Natural killer cell (primary cell): Measurements from ENCODE around the gene UMPS. TPM values are rescaled to one million over a fixed set of nuclear protein-coding genes. Genes with fewer than 3 reads are reported as not detected.

Experiments used
- ATAC-seq, 3 donors: fragments of 150-1000 bp in 2 of 3; fragments of 200-7000 bp in 1 of 3; cut with Tn5 transposase; 1 replicate in 1 of 3; 2 replicates in 2 of 3; pipeline ENCODE4 v1.10.0; 2021; ENCODE audit warnings: mild to moderate bottlenecking in 2 of 3, moderate library complexity in 2 of 3
- DNase-seq, 2 donors: peaks; one replicate each; pipeline versions ENCODE4 v3.0.0 to v3.0.0-alpha.2; 2013 to 2021; ENCODE audit warnings: mixed read lengths in 1 of 2
- H3K27ac ChIP-seq: one replicate; pipeline ENCODE4 v1.5.1; 2013; ENCODE audit warnings: mild to moderate bottlenecking, low read length
- H3K27me3 ChIP-seq: one replicate; pipeline ENCODE4 v1.6.1; 2013; ENCODE audit warnings: low read length; ENCODE audit not compliant: control insufficient read depth, insufficient read depth
- H3K36me3 ChIP-seq: one replicate; pipeline ENCODE4 v1.6.1; 2013; ENCODE audit warnings: low read length; ENCODE audit not compliant: control insufficient read depth, insufficient read depth
- H3K4me1 ChIP-seq: one replicate; pipeline ENCODE4 v1.6.1; 2013; ENCODE audit warnings: low read length; ENCODE audit not compliant: control insufficient read depth, insufficient read depth
- H3K4me3 ChIP-seq: one replicate; pipeline ENCODE4 v1.5.1; 2013; ENCODE audit warnings: low read length
- H3K9me3 ChIP-seq: one replicate; pipeline ENCODE4 v1.6.1; 2013; ENCODE audit warnings: low read length; ENCODE audit not compliant: control insufficient read depth, insufficient read depth
- H3K27ac Mint-ChIP-seq, 2 donors: one replicate each; pipeline ENCODE4 v1.8.0; 2022; ENCODE audit warnings: mild to moderate bottlenecking in 2 of 2, mixed read lengths in 2 of 2, moderate library complexity in 1 of 2
- H3K27me3 Mint-ChIP-seq, 2 donors: one replicate each; pipeline ENCODE4 v1.8.0; 2022; ENCODE audit warnings: low read depth in 2 of 2, mixed read lengths in 2 of 2
- H3K36me3 Mint-ChIP-seq: one replicate; pipeline ENCODE4 v1.8.0; 2022; ENCODE audit warnings: mixed read lengths
- H3K4me1 Mint-ChIP-seq, 2 donors: one replicate each; pipeline ENCODE4 v1.8.0; 2022; ENCODE audit warnings: mixed read lengths in 2 of 2
- H3K4me3 Mint-ChIP-seq: one replicate; pipeline ENCODE4 v1.8.0; 2022; ENCODE audit warnings: mild to moderate bottlenecking, moderate library complexity, mixed read lengths
- H3K9me3 Mint-ChIP-seq, 2 donors: one replicate each; pipeline ENCODE4 v1.8.0; 2022; ENCODE audit warnings: mixed read lengths in 2 of 2
- CTCF ChIP-seq: fragments of 200-600 bp; IDR thresholded peaks from one replicate; pipeline ENCODE4 v1.8.0; 2022; ENCODE audit warnings: antibody characterized with exemption
- WGBS: methylation state at CpG from one replicate; pipeline ENCODE4 v1.1.7; 2013; ENCODE audit warnings: missing lambda C conversion rate; ENCODE audit not compliant: insufficient coverage; 5-methylcytosine and 5-hydroxymethylcytosine counted together
- intact Hi-C: fragments of 100-400 bp; cut with micrococcal nuclease; formaldehyde crosslinking; loops from one replicate; pipeline ENCODE4 v1.14.2; 2022
- total RNA-seq, 4 donors: library from RNA; stranded (reverse); fragments of 120-200 nt in 1 of 4; gene quantifications; one replicate each; pipeline versions ENCODE4 v1.2.3 to v1.2.4, GENCODE V29; 2013 to 2022

UMPS gene
- total RNA-seq, 3 donors from 2014 or later (not counting 1 experiment from before 2014, with no cell fraction given): 9.1 to 21.2 (median 12.2) TPM

GRCh38 chr3:124770336-124771082 is 40.3 kb downstream of the UMPS start:
- H3K36me3 Mint-ChIP-seq: no peaks in the 10 kb centered on the region

GRCh38 chr3:124771083-124771445 is 40.8 kb downstream of the UMPS start:
- H3K27ac Mint-ChIP-seq: no peak overlapping the region
- peaks cover 0 to 5% of the 10 kb centered on the region in 2 donors for H3K4me1 Mint-ChIP-seq
- intact Hi-C loops: no loop called here
- DNase-seq: no peak
- no peaks in the 10 kb centered on the region for H3K36me3 Mint-ChIP-seq
- H3K4me3 Mint-ChIP-seq: no peak overlapping the region
- H3K27me3 Mint-ChIP-seq: peaks cover 13 to 16% of the 10 kb centered on the region in 2 donors
- no peak overlapping the region for H3K27ac ChIP-seq
- no peaks in the 10 kb centered on the region for H3K9me3 ChIP-seq
- ATAC-seq: no peak
- H3K27me3 ChIP-seq: no peaks in the 10 kb centered on the region
- H3K4me3 ChIP-seq: no peak overlapping the region
- WGBS: 32% methylated on average over 2 of the region's 2 CpGs
- no peaks in the 10 kb centered on the region for H3K9me3 Mint-ChIP-seq
- TF ChIP-seq CTCF: no peak
- H3K4me1 ChIP-seq: no peaks in the 10 kb centered on the region
- H3K36me3 ChIP-seq: no peaks in the 10 kb centered on the region

More at GRCh38 chr3:124770336-124771082, 40.3 kb downstream of the UMPS start:
- no peak for ATAC-seq
- Histone ChIP-seq H3K4me3 (no peak overlapping the region), H3K4me1 (no peaks in the 10 kb centered on the region), H3K27ac (no peak overlapping the region), H3K27me3 (no peaks in the 10 kb centered on the region), H3K36me3 (no peaks in the 10 kb centered on the region), H3K9me3 (no peaks in the 10 kb centered on the region)
- no peaks in the 10 kb centered on the region for H3K9me3 Mint-ChIP-seq
- TF ChIP-seq CTCF: no peak
- no peak overlapping the region for H3K27ac Mint-ChIP-seq
- H3K4me1 Mint-ChIP-seq: peaks cover 0 to 5% of the 10 kb centered on the region in 2 donors
- no peak for DNase-seq
- 78% methylated on average over 10 of the region's 10 CpGs for WGBS
- H3K27me3 Mint-ChIP-seq: peaks cover 13 to 16% of the 10 kb centered on the region in 2 donors
- no peak overlapping the region for H3K4me3 Mint-ChIP-seq
- intact Hi-C loops: no loop called here

- no peak overlapping the region for H3K27ac ChIP-seq
- no peak overlapping the region for H3K27ac Mint-ChIP-seq
- H3K4me3 Mint-ChIP-seq: no peak overlapping the region
Observed at GRCh38 chr3:124772081-124772831, 42.0 kb downstream of the UMPS start.

More at GRCh38 chr3:124772081-124772831, 42.0 kb downstream of the UMPS start:
- peaks cover 0 to 5% of the 10 kb centered on the region in 2 donors for H3K4me1 Mint-ChIP-seq
- H3K36me3 ChIP-seq: no peaks in the 10 kb centered on the region
- TF ChIP-seq CTCF: no peak
- ATAC-seq: no peak
- no peak overlapping the region for H3K4me3 ChIP-seq
- H3K27me3 Mint-ChIP-seq: peaks cover 10 to 16% of the 10 kb centered on the region in 2 donors
- intact Hi-C loops: no loop called here
- no peaks in the 10 kb centered on the region for H3K9me3 Mint-ChIP-seq
- H3K36me3 Mint-ChIP-seq: no peaks in the 10 kb centered on the region
- no peaks in the 10 kb centered on the region for H3K4me1 ChIP-seq
- H3K9me3 ChIP-seq: no peaks in the 10 kb centered on the region
- WGBS: 47% methylated on average over 17 of the region's 17 CpGs
- H3K27me3 ChIP-seq: no peaks in the 10 kb centered on the region
- DNase-seq: no peak
